AG04449 (cell line): ENCODE results near the gene WDSUB1.
A peak's percentile ranks its signal among the peaks of the same experiment; 100 is the strongest.

ENCODE experiments used
- CTCF ChIA-PET: fragments of 350-600 bp; formaldehyde crosslinking; extraction: SDS; loops from one replicate; lab custom pipeline; 2021; ENCODE audit warnings: antibody characterized with exemption; lab: Yijun Ruan, JAX
- POLR2A ChIA-PET: fragments of 400-600, 350-600 bp; formaldehyde crosslinking; extraction: SDS; loops from one replicate; lab custom pipeline; 2020; ENCODE audit warnings: antibody characterized with exemption, inconsistent platforms; lab: Yijun Ruan, JAX
- DNase-seq: peaks from one replicate; pipeline ENCODE4 v3.0.0-alpha.2; 2010; ENCODE audit warnings: low read depth, low spot score
- H3K4me3 ChIP-seq: 2 replicates; pipeline ENCODE4 v1.5.1; 2011; ENCODE audit warnings: low read depth, mild to moderate bottlenecking, control low read depth, low read length
- CTCF ChIP-seq: IDR thresholded peaks from one replicate; pipeline ENCODE4 v1.5.1; 2011; ENCODE audit warnings: mild to moderate bottlenecking, moderate library complexity, low read length, control low read depth, inconsistent platforms; ENCODE audit not compliant: insufficient read depth; ENCODE audit errors: missing control alignments

WDSUB1 gene

GRCh38 chr2:159262226-159262625, 24.3 kb downstream of the WDSUB1 start:
- ChIA-PET CTCF (no interaction called here), POLR2A (no interaction called here)
- TF ChIP-seq CTCF = no peak
- H3K4me3 ChIP-seq = no peak overlapping the region
- no peak for DNase-seq

- peak; percentile 31 for DNase-seq
- ChIA-PET POLR2A (interaction anchor here (0.7 kb wide), 1 partner anchor 664 kb away, joined by 3 read pairs; no protein-coding TSS in a partner anchor), CTCF (interaction anchor here (0.8 kb wide), 1 partner anchor 357 kb away, joined by 3 read pairs; no protein-coding TSS in a partner anchor)
- TF ChIP-seq CTCF = no peak
- H3K4me3 ChIP-seq = no peak overlapping the region
Measured at GRCh38 chr2:159256159-159256558, 30.3 kb downstream of the WDSUB1 start.

GRCh38 chr2:159252905-159253304, 33.6 kb downstream of the WDSUB1 start:
- DNase-seq = no peak
- no peak overlapping the region for H3K4me3 ChIP-seq
- ChIA-PET POLR2A (no interaction called here), CTCF (no interaction called here)
- TF ChIP-seq CTCF = no peak

- ChIA-PET POLR2A (no interaction called here), CTCF (no interaction called here)
- no peak overlapping the region for H3K4me3 ChIP-seq
- no peak for DNase-seq
- no peak for TF ChIP-seq CTCF
Measured at GRCh38 chr2:159251296-159252173, 35.0 kb downstream of the WDSUB1 start.

- peak; percentile 28 for DNase-seq
- TF ChIP-seq CTCF = no peak
- ChIA-PET CTCF (interaction anchor here (0.6 kb wide), 1 partner anchor 316 kb away, joined by 3 read pairs; no protein-coding TSS in a partner anchor), POLR2A (no interaction called here)
- no peak overlapping the region for H3K4me3 ChIP-seq
Measured at GRCh38 chr2:159249990-159250715, 36.4 kb downstream of the WDSUB1 start.

GRCh38 chr2:159246325-159246988, 40.0 kb downstream of the WDSUB1 start:
- CTCF ChIA-PET = interaction anchor here (0.7 kb wide), 1 partner anchor 18 kb away, joined by 3 read pairs; no protein-coding TSS in a partner anchor
- POLR2A ChIA-PET = no interaction called here

More at GRCh38 chr2:159246325-159246988, 40.0 kb downstream of the WDSUB1 start:
- TF ChIP-seq CTCF = no peak
- DNase-seq = no peak
- H3K4me3 ChIP-seq = no peak overlapping the region
